Upper lobe of right lung (tissue), 1 donor: ENCODE measurements around the gene DPP4. TPM values are rescaled to one million over a fixed set of nuclear protein-coding genes. Genes with fewer than 3 reads are reported as not detected.
A peak's percentile ranks its signal among the peaks of the same experiment; 100 is the strongest.
"Not testable (repeated sequence)": the region's sequence is repeated elsewhere in the genome, so short reads cannot be mapped to it uniquely, and the experiment has no call there.

Experiments
- ATAC-seq: fragments of 200-7000 bp; cut with Tn5 transposase; one replicate; pipeline ENCODE4 v1.9.1; 2020; ENCODE audit warnings: mild to moderate bottlenecking, moderate library complexity
- DNase-seq: peaks from one replicate; pipeline ENCODE4 v3.0.0-alpha.2; 2020
- H3K27ac ChIP-seq: fragments of 200-600 bp; one replicate; pipeline ENCODE4 v1.8.0; 2022
- H3K27me3 ChIP-seq: fragments of 200-600 bp; one replicate; pipeline ENCODE4 v1.8.0; 2022; ENCODE audit warnings: mild to moderate bottlenecking
- H3K36me3 ChIP-seq: fragments of 200-600 bp; one replicate; pipeline ENCODE4 v1.8.0; 2022
- H3K4me1 ChIP-seq: fragments of 200-600 bp; one replicate; pipeline ENCODE4 v1.8.0; 2022
- H3K4me3 ChIP-seq: fragments of 200-600 bp; one replicate; pipeline ENCODE4 v1.8.0; 2022; ENCODE audit warnings: mild to moderate bottlenecking
- H3K9me3 ChIP-seq: fragments of 200-600 bp; one replicate; pipeline ENCODE4 v1.8.0; 2022
- CTCF ChIP-seq: fragments of 200-600 bp; IDR thresholded peaks from one replicate; pipeline ENCODE4 v1.8.0; 2022; ENCODE audit warnings: antibody characterized with exemption
- intact Hi-C: fragments of 100-400 bp; cut with DNase I; formaldehyde crosslinking; loops from one replicate; pipeline ENCODE4 v1.11.0; 2022
- total RNA-seq: library from RNA; stranded (reverse); fragmentation: NEBNext Ultra II Directional; extraction: Animal tissue kit (Norgen Biotek cat#: 25700); gene quantifications from one replicate; pipeline ENCODE4 v1.2.1, GENCODE V29; 2021
- donor health status: DM: no; HTN: yes; CAD: no; lungs with severe emphysema.

DPP4 gene
- total RNA-seq, 1 donor from 2014 or later = 30.7 TPM

DNA sequence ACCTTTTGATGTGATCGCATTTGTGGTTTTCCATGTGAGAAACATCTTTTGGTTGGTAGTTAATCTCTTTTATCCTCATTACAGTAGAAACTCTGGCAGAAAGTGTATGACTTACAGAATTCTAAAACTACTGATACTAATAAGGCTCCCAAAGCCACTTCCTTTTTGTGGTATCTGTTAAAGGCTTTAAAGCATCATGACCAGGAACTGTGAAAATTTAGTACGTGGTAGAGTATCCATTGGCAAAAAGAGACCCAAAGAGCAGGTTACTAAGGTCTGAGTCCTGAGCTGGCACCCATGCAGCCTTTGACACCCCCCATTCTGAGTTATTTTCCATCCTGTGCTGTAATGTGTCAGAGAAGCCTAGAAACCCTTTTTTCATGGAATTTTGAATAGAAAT lies 94.5 kb downstream of the DPP4 start:
- no peak for TF ChIP-seq CTCF
- Histone ChIP-seq H3K4me1 (no peaks in the 10 kb centered on the region), H3K27ac (no peak overlapping the region), H3K4me3 (no peak overlapping the region), H3K27me3 (no peaks in the 10 kb centered on the region), H3K36me3 (no peaks in the 10 kb centered on the region), H3K9me3 (no peaks in the 10 kb centered on the region)
- intact Hi-C loops = no loop called here
- DNase-seq = no peak
- ATAC-seq = no peak

GRCh38 chr2:161977926-161978325 lies 96.1 kb downstream of the DPP4 start:
- H3K9me3 ChIP-seq, ATAC-seq, H3K4me1 ChIP-seq, H3K36me3 ChIP-seq, intact Hi-C loops, H3K27ac ChIP-seq, DNase-seq, H3K4me3 ChIP-seq, H3K27me3 ChIP-seq: not testable (repeated sequence)

DNA sequence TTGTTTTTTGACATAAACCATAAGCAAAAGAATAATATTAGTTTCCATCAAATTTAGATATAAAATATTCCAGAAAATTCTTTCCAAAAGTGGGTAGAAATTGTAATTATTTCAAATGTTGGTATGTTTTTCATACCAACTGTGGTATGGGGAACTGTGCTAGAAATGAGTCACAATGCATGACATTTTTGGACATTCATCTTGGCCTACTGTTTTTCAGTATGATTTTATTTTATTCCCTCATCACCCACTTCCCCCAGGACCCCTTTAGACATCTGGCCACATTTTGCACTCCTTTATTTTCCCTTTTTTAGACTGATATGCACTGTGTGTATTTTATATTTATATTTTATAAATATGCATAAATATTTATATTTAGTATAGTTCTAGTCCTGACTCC lies 97.1 kb downstream of the DPP4 start:
- H3K4me3 ChIP-seq = no peak overlapping the region
- no peaks in the 10 kb centered on the region for H3K4me1 ChIP-seq
- H3K27ac ChIP-seq = no peak overlapping the region
- TF ChIP-seq CTCF = no peak
- H3K27me3 ChIP-seq = no peaks in the 10 kb centered on the region
- ATAC-seq (no peak), DNase-seq (no peak)
- no peaks in the 10 kb centered on the region for H3K9me3 ChIP-seq
- H3K36me3 ChIP-seq = no peaks in the 10 kb centered on the region
- intact Hi-C loops = no loop called here

- no peak for TF ChIP-seq CTCF
- H3K27me3 ChIP-seq = no peaks in the 10 kb centered on the region
- no peaks in the 10 kb centered on the region for H3K9me3 ChIP-seq
- H3K4me1 ChIP-seq = no peaks in the 10 kb centered on the region
- no peak for DNase-seq
- intact Hi-C loops = no loop called here
- H3K36me3 ChIP-seq = no peaks in the 10 kb centered on the region
- no peak overlapping the region for H3K27ac ChIP-seq
- H3K4me3 ChIP-seq = no peak overlapping the region
- no peak for ATAC-seq
Observed at GRCh38 chr2:161976295-161976694, 97.7 kb downstream of the DPP4 start.

- DNase-seq (no peak), ATAC-seq (peak; percentile 74)
- Histone ChIP-seq H3K27ac (no peak overlapping the region), H3K27me3 (no peaks in the 10 kb centered on the region), H3K36me3 (no peaks in the 10 kb centered on the region), H3K4me1 (no peaks in the 10 kb centered on the region), H3K9me3 (no peaks in the 10 kb centered on the region), H3K4me3 (no peak overlapping the region)
- no peak for TF ChIP-seq CTCF
- intact Hi-C loops = no loop called here
Observed at GRCh38 chr2:161975813-161976160, 98.2 kb downstream of the DPP4 start.

GRCh38 chr2:161975062-161975812 lies 98.8 kb downstream of the DPP4 start:
- ATAC-seq (peak; percentile 83), DNase-seq (no peak)
- no peak for TF ChIP-seq CTCF
- H3K4me3 ChIP-seq = no peak overlapping the region
- intact Hi-C loops = no loop called here
- H3K9me3 ChIP-seq = no peaks in the 10 kb centered on the region
- no peaks in the 10 kb centered on the region for H3K36me3 ChIP-seq
- H3K27ac ChIP-seq = no peak overlapping the region
- no peaks in the 10 kb centered on the region for H3K27me3 ChIP-seq
- H3K4me1 ChIP-seq = no peaks in the 10 kb centered on the region
